ENCODE data around the gene CCRL2. TPM values are rescaled to one million over a fixed set of nuclear protein-coding genes. Genes with fewer than 3 reads are reported as not detected.

Gene CCRL2
- total and polyA plus RNA-seq, 2 donors (not counting 1 experiment from before 2014, with no cell fraction given): 2.6 to 3.3 TPM

DNA sequence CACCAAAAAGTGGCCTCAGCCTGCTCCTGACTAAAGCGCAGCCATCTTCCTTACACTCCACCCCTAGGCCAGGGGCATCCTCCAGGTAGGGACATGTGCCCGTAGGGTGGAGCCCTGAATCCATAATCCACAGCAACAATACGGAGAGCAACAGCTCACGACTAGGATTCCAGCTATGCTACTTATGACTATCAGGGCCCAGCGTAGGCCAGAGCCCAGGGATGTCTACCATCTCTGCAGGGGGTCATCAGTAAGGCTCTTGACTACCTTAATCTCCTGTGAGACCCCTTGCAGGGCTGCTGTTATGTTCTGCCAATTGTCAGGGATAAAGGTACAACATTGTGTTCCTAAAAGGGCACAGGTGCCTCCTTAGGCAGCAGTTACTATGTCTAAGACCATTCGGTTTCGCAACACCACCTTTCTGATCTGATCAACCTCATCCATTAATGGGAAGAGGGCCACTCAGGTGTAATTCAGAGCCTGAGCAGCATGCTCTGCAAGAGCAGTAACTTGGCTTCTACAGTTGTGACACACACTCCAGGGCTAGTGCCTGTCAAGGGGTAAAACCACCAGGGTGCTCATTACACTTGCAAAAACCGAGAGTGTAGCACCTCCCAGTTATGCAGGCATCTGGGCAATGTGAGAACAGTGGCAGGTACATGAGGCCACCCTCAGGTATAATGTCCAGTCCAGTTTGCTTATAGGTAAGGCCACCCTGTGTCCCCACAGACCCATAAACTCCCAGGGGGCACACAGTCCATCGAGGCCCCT, 11.0 kb downstream of the CCRL2 start:
- no peak overlapping the region for H3K27ac Mint-ChIP-seq
- Histone ChIP-seq H3K27ac (ENCODE audit: low read length in 2 of 2) (no peak overlapping the region), H3K79me2 (ENCODE audit: control insufficient read depth, insufficient read depth, low read length) (no peaks in the 10 kb centered on the region), H3K36me3 (replicated peaks in 1 of 2; ENCODE audit: control extremely low read depth in 1 of 2, control insufficient read depth in 1 of 2, extremely low read depth in 1 of 2, insufficient read depth in 2 of 2, low read length in 1 of 2) (no peaks in the 10 kb centered on the region), H3K4me2 (replicated peaks; ENCODE audit: low read depth, low read length, poor library complexity, severe bottlenecking) (no peak overlapping the region), H3K9ac (ENCODE audit: low read length) (no peak overlapping the region), H3K4me1 (ENCODE audit: control insufficient read depth in 2 of 2, insufficient read depth in 2 of 2, low read length in 2 of 2) (no peaks in the 10 kb centered on the region), H2AFZ (ENCODE audit: insufficient read depth, low read depth, low read length, poor library complexity, severe bottlenecking) (no peak overlapping the region), H3K27me3 (replicated peaks in 1 of 4; ENCODE audit: control extremely low read depth in 1 of 4, control insufficient read depth in 3 of 4, insufficient read depth in 4 of 4, low read length in 3 of 4) (peaks cover 0 to 3% (median 0%) of the 10 kb centered on the region in 4 experiments), H3K4me3 (ENCODE audit: control extremely low read depth in 1 of 5, extremely low read depth in 1 of 5, insufficient read depth in 1 of 5, low read depth in 2 of 5, low read length in 4 of 5) (no peak overlapping the region), H4K20me1 (ENCODE audit: control insufficient read depth, insufficient read depth, low read length, poor library complexity, severe bottlenecking) (no peaks in the 10 kb centered on the region), H3K9me3 (ENCODE audit: control extremely low read depth in 1 of 3, control insufficient read depth in 2 of 3, insufficient read depth in 1 of 3, low read length in 2 of 3) (no peaks in the 10 kb centered on the region)
- 88% methylated on average over 8 of the region's 9 CpGs for WGBS (ENCODE audit: insufficient coverage)
- H3K27me3 Mint-ChIP-seq: no peaks in the 10 kb centered on the region
- H3K9me3 Mint-ChIP-seq (ENCODE audit: insufficient read depth): no peaks in the 10 kb centered on the region
- no peak for DNase-seq
- H3K4me1 Mint-ChIP-seq: peaks cover 7% of the 10 kb centered on the region
- ChIA-PET POLR2A (no interaction called here), CTCF (no interaction called here)
- ATAC-seq (ENCODE audit: low read depth): no peak
- no peak overlapping the region for H3K4me3 Mint-ChIP-seq
- intact Hi-C loops (cut with micrococcal nuclease): no loop called here
- TF ChIP-seq, protein P1, sequence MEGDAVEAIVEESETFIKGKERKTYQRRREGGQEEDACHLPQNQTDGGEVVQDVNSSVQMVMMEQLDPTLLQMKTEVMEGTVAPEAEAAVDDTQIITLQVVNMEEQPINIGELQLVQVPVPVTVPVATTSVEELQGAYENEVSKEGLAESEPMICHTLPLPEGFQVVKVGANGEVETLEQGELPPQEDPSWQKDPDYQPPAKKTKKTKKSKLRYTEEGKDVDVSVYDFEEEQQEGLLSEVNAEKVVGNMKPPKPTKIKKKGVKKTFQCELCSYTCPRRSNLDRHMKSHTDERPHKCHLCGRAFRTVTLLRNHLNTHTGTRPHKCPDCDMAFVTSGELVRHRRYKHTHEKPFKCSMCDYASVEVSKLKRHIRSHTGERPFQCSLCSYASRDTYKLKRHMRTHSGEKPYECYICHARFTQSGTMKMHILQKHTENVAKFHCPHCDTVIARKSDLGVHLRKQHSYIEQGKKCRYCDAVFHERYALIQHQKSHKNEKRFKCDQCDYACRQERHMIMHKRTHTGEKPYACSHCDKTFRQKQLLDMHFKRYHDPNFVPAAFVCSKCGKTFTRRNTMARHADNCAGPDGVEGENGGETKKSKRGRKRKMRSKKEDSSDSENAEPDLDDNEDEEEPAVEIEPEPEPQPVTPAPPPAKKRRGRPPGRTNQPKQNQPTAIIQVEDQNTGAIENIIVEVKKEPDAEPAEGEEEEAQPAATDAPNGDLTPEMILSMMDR (IDR thresholded peaks at IDR 0.05): no peak
- TF ChIP-seq EZH2 (IDR thresholded peaks at IDR 0.05; ENCODE audit: borderline replicate concordance, insufficient read depth, low read depth, low read length, poor library complexity, severe bottlenecking): no peak

DNA sequence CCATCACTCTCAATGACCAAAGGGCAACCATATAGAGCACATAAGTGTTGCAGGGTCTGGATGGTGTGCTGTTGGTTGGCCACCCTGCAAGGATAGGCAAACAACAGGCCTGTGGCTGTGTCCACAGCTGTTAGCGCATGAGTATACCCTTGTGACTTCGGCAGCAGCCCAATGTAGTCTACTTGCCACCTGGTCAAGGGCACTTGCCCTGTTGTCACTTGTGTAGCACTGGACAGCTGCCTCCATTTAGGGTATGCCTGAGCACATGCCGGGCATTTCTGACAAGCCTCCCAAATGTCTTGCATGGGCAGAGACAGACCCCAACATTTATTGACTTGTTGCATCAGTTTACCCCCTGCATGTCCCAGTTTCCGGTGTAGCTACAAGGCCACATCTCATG, 12.8 kb downstream of the CCRL2 start:
- Histone ChIP-seq H3K9ac (ENCODE audit: low read length) (no peak overlapping the region), H3K36me3 (replicated peaks in 1 of 2; ENCODE audit: control extremely low read depth in 1 of 2, control insufficient read depth in 1 of 2, extremely low read depth in 1 of 2, insufficient read depth in 2 of 2, low read length in 1 of 2) (no peaks in the 10 kb centered on the region), H3K27ac (ENCODE audit: low read length in 2 of 2) (no peak overlapping the region), H3K4me2 (replicated peaks; ENCODE audit: low read depth, low read length, poor library complexity, severe bottlenecking) (no peak overlapping the region), H4K20me1 (ENCODE audit: control insufficient read depth, insufficient read depth, low read length, poor library complexity, severe bottlenecking) (no peaks in the 10 kb centered on the region), H3K4me3 (ENCODE audit: control extremely low read depth in 1 of 5, extremely low read depth in 1 of 5, insufficient read depth in 1 of 5, low read depth in 2 of 5, low read length in 4 of 5) (no peak overlapping the region), H3K27me3 (replicated peaks in 1 of 4; ENCODE audit: control extremely low read depth in 1 of 4, control insufficient read depth in 3 of 4, insufficient read depth in 4 of 4, low read length in 3 of 4) (no peaks in the 10 kb centered on the region), H2AFZ (ENCODE audit: insufficient read depth, low read depth, low read length, poor library complexity, severe bottlenecking) (no peak overlapping the region), H3K79me2 (ENCODE audit: control insufficient read depth, insufficient read depth, low read length) (no peaks in the 10 kb centered on the region), H3K4me1 (ENCODE audit: control insufficient read depth in 2 of 2, insufficient read depth in 2 of 2, low read length in 2 of 2) (no peaks in the 10 kb centered on the region), H3K9me3 (ENCODE audit: control extremely low read depth in 1 of 3, control insufficient read depth in 2 of 3, insufficient read depth in 1 of 3, low read length in 2 of 3) (no peaks in the 10 kb centered on the region)
- DNase-seq (no peak), ATAC-seq (ENCODE audit: low read depth) (no peak)
- POLR2A ChIA-PET: no interaction called here
- WGBS (ENCODE audit: insufficient coverage): 95% methylated on average over 4 of the region's 4 CpGs
- TF ChIP-seq EZH2 (IDR thresholded peaks at IDR 0.05; ENCODE audit: borderline replicate concordance, insufficient read depth, low read depth, low read length, poor library complexity, severe bottlenecking): no peak
- TF ChIP-seq, protein P1 (IDR thresholded peaks at IDR 0.05): no peak
- H3K9me3 Mint-ChIP-seq (ENCODE audit: insufficient read depth): no peaks in the 10 kb centered on the region
- intact Hi-C loops (cut with micrococcal nuclease): no loop called here
- no peak overlapping the region for H3K4me3 Mint-ChIP-seq
- no peaks in the 10 kb centered on the region for H3K27me3 Mint-ChIP-seq
- CTCF ChIA-PET: interaction anchor here (1.3 kb wide), 1 partner anchor 24 kb away, joined by 3 read pairs; no protein-coding TSS in a partner anchor
- H3K27ac Mint-ChIP-seq: no peak overlapping the region
- H3K4me1 Mint-ChIP-seq: peaks cover 7% of the 10 kb centered on the region

All from B cell (primary cell).